Measurements from ENCODE around the gene PLEKHA6.

The PLEKHA6 gene

DNA sequence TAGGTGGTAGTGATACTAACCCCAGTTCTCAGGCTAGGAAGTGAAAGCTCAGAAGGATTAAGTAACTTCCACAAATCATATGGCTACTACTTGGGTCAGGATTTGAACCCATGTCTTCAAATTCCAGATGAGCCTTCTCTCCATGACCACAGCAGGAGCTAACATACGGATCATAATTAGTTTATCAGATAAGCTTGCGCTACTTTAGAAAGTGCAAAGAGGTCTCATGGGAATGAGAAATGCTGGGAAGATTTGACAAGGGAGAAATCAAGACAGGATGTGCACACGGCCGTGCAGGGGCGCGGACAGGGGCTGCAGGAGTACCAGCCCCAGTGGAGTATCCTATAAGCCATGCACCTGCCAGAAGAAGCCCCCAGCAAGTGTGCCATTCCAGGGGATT, 5.2 kb downstream of the PLEKHA6 start:
- DNase-seq: no peak

DNA sequence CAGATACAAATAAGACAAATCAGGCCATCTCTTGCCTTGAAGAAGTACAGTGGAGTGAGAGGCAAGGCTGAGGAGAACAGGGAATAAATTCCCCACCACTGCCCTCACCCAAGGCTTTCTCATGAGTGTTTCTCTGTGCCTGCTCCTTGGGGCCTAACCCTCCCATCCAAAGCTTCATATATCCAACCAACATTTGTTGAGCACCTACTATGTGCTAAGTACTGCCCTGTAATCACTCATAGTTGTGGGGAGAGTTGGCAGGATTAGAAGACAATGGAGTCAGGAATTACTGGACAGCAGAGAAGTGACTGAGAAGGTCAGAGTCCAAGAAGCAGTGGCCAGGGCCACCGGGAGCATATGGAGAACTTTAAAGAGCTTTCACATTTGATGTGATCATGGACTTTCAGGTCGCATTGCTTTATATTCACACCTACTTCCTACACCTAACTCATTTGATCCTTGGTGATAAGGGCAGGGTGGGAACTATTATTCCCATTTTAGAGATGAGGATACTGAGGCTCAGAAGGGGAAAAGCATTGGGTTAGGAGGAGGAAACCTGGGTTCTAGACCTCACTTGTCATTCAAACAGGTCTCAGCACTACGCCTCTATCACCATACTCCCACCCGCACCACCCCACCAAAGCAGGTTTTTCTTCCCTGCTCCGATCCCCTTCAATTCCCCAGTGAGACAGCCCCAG, 6.4 kb downstream of the PLEKHA6 start:
- DNase-seq: no peak

DNA sequence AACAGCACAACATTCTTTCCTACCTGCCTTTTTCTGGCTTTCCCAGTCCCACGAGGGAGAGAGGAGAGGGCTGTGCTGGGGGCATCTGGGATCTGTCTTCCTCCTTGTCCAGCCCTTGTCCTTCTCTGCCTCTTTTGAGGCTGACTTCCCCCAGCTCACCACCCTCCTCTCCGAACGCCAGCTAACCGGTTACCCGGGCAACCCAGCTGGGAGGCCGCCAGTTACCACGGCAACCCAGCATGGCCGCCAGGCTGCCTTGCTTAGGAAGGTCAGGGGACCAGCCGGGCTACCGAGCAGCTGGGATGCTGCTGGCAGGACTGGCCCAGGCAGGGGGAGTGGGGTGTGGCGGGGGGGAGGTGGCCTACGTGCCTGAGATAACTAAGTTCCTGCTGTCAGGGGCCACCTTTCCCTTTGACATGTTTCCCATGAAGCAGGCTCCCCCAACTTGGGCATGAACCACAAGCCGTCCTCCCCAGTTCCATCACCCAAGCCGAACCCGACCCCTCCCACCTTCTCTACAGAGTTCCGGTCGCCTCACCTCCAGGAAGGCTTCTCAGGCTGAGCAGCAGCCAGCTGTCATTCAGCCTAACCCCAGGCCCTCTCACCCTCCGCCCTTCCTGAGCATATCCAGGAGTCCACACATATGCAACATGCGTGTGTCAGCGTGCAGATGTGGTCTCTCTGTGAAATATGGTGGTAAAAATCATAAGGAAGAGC, 8.7 kb downstream of the PLEKHA6 start:
- DNase-seq: peak; percentile 45

DNA sequence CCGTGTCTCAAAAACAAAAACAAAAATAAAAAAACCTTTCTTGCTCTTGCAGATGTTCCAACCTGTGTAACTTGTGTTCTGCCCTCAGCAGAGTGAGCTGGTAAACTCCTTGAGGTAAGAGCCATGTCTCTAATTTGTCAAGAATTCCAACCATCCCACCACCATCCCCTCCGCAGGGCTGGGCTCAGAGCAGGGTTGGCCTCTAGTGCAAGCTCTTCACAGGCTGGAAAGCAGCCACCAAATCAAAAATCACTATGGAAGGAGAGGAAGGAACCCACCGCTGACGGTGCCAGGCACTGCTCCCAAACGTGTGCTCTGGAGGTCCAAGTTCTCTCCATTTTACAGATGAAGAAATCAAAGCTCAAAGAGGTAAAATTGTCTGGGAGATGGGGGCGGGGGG, 9.4 kb downstream of the PLEKHA6 start:
- DNase-seq: no peak

DNA sequence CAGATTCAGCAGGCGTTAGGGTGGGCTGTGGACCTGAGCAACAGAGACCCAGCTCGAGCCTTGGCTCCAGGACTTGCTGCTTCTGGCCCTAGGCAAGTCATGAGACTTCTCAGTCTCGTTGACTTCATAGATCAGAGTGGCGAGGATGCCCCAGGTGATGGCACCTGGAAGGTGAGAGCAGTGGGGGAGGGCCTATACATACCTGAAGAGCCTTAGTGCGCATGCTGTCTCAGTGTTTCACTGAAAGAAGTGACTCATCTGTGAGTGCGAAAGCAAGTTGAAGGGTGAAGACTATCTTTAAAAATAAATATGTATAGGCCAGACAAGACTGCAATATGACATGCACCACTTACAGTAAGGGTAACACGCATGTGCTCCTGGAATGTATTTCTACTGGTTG, 10.1 kb downstream of the PLEKHA6 start:
- DNase-seq: no peak

DNA sequence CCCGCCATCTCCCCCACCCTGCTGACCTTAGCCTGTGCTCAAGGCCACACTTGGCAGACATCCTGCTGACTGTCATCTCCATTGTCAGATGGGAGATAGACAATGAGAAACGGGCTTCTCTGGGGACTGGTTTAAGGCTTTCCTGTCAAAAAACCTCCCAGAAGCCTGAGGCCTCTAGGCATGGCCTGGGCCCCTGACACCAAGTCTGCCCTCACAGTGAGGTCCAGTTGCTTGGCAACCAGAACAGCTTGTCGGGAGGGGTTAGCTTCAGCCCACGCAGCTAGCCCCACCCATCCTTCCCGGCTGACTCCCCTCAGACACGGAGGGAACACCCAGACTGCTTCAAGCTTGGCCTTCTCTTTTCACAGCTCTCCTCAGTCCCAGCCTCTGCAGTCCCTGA, 11.0 kb downstream of the PLEKHA6 start:
- DNase-seq: no peak

DNA sequence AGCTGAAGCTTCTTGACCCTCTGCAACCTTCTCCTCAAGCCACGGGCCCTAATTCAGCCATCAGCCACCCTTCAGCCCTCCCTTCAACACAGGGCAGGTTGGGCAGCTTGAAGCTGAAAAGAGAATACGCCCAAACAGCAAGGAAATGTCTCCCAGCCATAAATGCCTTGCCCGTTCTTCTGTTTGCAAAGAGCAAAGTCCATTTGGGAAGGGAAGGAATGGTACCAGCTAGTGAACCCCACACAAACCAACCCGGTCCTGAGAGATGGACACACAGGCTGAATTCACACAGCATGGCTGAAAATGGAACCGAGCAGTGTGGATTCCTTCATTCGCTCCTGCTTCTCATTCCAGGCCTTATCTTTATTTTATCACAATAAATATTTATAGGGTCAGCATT, 11.5 kb downstream of the PLEKHA6 start:
- DNase-seq: no peak

DNA sequence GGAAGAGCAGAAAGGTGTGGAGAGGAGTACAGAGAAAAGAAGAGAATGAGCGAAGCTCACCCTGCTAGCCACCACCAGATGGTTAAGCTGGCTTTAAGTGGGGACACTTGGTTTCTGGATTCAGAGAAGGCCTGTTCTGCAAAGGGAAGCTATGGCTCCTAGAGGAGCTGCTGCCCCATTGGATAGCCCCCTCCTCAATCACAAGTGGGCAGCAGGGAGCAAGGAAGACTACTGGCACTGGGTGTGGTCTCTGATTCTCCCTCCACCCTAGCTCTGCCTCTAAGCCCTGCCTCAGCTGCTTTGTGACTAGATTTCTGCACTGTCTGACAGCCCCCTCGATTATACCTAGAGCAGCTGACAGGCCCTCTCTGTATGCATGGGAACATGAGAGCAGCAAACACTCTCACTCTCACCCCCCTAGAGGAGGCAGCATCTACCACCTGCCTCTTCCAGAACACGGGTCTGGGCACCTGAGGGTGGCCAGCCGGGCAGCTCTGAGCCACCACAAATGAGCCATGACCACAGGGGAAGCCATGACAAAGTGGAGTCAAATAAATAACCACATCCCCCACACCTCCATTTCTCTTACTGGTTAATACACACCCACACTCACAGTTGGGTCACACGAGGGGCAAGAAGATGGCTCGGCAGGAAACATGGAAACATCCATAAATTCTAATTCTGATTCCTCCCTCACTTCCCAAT, 13.6 kb downstream of the PLEKHA6 start:
- DNase-seq: no peak

DNA sequence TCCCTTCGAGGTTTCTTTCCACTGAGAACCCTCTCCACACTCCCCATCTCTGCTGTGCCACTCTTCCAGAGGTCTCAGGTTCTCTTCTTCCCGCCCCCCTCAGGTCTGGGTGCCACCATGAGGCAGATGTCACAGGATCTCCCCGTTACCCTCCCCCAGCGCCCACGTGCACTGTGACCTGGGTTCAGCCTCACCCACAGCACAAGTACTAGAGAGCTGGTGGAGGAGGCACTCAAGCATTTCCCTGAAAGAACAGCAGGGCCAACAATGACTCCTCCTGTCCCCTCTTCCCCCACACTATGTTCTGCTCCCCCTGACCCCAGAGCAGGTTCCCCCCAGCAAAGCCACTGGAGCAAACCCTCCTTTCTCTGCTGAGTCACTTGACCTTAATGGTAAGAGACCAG, 14.3 kb downstream of the PLEKHA6 start:
- no peak for DNase-seq

DNA sequence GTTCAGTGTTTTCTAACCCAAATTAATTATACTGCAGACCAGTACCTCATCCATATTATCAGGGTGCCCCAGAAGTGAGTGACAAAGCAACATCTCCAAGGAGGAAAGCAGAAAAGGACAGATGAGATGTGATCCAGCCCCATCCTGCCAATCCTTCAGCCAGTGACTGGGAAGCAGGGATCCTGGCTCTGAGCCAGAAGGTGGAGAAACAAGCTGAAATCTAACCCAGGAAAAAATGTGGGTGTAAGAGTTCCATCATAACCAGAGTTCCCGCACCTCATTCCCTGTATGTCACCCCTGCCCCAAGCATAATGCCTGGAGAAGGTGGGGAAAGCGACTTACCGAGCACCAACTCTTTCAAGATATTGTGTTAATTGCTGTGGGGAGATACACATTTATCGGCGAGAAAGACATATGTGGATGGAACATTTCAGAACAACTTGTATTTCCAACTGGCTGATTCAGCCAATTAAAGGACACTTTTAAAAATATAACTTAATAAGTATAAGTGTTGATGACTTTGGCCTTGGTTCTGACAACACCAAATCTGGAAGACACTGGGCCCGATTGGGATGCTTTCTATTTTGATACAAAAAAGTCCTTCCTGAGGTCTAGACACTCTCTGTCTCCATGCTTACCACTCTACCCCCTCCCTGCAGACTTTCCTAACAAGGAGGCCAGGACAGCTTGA, 14.9 kb downstream of the PLEKHA6 start:
- peak; percentile 7 for DNase-seq

DNA sequence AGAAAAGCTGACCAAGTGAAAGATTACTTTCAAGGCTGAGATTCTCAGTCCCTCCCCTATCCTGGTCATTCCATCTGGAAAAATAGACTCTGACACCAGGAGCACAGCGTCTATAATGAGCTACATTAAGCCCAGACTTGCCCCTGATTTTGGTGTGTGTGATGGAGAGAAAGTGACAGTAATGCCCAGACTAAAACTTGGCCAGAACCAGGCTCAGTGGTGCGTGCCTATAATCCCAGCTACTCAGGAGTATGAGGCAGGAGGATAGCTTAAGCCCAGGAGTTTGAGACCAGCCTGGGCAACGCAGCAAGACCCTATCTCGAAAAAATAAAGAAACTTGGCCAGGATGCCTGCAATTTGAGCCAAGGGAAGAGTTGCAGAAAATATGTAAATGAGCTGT, 15.9 kb downstream of the PLEKHA6 start:
- no peak for DNase-seq

DNA sequence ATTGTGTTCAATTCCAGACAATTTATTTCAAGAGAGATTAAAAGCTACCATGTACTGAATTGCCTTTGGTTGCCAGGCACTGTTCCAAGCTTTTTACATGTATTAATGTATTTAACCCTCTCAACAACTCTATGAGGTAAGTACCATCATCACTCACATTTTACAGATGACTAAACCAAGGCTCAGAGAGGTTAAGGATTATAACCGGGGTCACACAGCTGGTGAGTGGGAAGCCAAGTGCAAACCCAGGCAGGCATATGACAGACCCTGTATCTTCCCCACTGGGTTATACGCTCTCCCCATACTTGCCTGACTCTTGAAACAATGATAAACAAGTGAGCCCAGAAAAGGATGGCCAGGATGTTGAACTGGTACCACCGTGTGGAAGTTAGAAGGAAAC, 16.5 kb downstream of the PLEKHA6 start:
- DNase-seq: no peak

DNA sequence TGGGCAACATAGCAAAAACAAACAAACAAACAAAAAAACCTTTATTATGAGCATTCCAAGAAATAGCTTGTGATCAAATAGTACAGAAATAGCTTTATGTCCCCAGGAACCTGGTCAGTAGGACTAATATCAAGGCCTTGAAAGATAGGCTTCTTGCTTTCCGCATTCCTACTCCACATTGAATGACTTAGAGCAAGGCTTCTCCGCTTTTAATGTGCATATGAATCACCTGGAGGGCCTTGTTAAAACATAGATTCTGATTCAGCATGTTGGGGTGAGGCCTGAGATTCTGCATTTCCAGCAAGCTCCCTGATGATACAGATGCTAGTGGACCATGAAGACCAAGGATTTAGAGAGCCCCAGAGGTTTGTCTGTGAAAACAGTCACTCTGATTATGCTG, 17.4 kb downstream of the PLEKHA6 start:
- DNase-seq: no peak

DNA sequence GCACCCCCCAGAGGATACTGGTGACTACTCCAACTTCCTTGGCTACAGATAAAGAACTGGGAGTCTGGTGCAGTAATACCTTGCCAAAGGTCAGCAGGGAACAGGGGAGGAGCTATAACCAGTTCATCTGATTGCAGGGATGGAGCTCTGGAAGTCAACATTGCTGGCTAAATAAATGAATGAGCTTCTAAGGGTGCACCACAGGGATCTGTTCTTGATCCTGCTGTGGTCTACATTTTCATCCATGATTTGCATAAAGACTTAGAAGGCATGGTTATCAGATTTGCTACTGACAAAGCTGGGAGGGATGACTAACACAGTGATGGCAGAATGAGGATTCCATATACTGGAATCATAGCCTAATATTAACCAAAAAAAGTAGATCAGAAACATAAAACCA, 18.3 kb downstream of the PLEKHA6 start:
- peak; percentile 57 for DNase-seq

DNA sequence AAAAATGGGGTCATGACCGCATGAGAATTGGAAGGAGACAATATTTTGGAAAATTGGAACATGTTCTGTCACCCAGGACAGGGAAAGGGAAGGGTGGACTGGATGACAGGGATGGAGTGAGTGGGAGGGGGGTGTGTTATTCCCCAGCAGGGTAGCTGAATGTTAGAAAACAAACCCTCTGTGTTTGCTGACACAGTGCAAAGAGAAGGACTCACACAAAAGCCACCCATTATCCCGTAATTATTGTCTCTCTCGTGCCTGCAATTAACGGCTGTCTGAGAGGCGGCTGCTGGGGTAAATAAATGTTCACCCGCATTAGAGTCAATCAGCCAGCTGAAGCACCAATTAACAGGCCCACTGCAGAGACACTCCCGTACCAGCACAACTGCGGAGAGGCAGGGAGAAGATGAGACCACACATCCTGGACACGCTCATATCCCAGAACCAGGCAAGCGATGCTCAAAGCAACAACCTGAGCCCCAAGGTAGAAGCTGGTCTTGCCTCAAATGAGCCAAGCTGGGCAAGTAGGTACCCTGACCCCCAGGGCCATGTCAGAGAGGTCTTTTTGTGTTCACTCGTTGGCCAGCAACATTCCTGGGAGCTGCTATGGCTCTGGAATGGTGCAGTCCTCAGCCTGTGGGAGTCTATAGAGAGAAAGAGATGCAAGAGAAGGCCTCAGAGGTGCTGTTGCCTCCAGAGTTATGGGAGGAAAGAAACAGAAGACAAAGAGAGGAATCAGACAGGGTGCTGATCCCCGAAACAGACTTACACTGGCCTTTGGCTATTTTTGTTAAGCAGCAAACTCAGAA, 19.4 kb downstream of the PLEKHA6 start:
- DNase-seq: peak; percentile 68

DNA sequence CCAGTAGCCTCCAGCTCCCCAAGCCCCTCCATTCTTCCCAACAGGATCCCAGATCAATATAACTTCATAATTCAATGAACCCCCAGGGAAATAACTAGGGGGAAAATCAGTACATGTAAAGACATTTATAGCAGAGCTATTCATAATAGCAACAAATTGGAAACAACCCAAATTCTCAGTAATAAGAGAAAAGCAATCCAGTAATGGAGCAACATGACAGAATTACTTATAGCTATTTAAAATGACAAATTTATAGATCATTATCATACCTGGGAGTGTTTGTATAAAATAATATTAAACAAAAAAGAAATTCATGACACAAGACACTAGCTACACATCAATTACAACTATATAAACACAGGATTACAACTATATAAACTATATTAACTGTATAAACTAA, 20.2 kb downstream of the PLEKHA6 start:
- no peak for DNase-seq

DNA sequence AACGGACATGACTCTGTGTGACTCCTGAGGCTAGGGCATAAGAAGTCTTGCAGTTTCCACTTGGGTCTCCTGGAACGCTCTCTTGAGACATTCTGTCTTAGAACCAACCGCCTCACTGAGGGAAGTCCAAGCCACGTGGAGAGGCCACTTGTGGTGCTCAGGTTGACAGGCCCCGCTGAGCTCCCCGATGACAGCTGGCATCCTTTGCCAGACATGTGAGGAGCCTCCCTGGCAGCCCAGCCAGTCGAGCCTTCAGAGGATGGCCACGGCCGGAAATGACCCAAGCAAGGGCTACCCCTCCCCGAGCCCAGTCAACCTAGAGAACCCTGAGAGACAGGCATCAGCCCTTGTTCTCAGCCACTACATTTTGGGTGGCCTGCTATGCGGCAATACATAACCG, 20.7 kb downstream of the PLEKHA6 start:
- DNase-seq: no peak

DNA sequence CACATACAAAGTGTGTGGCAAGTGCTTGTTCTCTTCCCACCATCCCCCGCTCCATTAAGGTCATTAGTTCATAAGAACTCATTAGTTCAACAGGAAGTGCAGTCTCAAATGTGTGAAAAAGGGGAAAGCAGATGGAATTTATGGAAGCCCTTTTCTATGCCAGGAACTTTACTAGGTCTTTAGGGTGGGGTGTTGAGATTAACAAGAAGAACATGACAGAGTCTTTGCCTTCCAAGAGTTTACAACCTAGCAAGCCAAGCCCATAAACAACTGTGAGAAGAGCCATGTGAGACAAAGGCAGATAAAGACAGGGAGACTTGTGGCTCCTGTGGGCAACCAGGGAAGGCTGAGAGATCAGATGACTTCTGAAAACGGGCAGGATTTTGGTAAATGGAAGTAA, 21.4 kb downstream of the PLEKHA6 start:
- no peak for DNase-seq

DNA sequence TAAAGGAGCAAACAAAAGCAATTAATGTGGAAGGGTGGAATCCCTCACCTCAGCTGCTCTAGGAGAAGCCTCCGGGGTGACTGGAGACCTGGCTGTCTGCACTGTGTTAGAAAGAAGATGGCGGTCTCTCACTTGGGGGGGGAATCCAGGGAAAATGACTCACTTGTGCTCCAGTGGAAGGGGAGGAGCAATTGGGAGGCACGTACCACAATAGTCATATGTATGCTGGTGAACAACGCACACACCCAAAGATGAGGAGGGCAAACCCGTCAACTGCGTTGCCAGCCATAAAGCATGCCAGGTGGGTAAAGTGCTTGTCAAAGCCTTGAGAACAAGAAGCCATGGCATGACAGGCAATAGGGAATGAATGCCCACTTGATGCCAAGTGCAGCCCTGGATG, 22.1 kb downstream of the PLEKHA6 start:
- DNase-seq: no peak

DNA sequence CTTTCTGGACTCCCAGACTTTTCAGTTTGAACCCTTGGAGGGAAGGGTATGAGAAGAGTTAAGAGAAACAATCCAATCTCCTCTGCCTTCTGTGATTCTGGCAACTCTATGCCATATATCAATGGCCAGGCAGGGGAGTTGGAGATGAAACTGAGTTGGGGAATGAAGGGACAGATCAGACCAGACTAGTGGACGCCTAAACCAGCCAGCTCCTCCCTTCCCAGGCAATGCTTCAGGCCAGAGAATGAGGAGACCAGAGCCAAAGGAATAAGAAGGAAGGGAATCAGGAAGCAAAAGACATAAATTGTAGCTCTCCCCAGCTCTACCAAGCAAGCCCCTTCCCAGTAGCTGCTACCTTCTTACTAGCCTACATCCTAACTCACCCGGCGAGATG, 22.7 kb downstream of the PLEKHA6 start:
- no peak for DNase-seq

DNA sequence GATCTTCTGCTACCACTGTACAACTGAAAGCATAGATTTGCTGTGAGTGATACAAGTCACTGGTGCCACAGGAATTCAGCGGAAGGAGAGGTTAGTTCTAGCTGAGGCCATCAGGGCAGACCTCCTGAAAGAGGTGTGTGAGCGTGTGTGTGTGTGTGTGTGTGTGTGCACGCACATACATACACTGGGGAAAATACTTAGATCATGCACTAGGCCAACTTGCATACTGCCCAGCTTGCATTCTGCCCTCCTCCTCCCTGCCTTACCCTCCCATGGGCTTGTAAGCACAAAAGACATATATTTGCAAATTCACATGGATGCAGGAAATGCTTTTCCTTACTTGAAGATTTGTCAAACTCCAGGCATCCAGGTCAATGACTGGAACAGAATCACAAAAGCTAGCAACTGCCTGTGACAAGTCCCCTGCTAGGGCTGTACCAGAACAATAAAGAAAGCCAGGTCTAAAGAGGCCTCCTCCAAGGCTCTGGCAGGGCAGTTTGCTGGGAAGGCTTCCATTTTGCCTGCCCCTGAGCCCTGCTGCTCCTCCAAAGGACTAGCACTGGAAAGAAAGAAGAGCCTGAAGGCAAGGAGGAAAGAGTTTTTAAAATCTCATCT, 23.2 kb downstream of the PLEKHA6 start:
- DNase-seq: no peak

DNA sequence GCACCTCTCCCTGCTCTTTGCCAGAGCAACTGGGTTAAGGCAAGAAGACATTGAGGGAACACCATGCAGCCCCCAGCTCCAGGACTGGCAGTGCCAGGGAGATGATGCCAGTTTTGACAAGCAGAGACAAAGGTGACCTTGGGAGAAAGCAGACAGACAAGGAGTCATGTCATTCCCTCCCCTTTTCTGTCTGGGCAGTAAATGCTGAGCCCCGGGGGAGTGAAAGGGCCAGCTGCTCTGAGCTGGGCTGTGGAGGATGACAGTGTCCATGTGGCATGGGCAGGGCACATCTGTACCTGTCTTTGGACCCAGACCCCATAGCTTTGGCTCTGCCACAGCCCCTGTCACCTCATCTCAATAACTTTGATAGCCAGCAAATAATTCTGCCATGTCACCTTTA, 24.2 kb downstream of the PLEKHA6 start:
- no peak for DNase-seq

All from NCI-H345 (cell line).